SK-N-MC (cell line): Measurements from ENCODE around the gene CDC42EP4.

Experiments used
- DNase-seq: peaks from one replicate; pipeline ENCODE4 v3.0.0-alpha.2; 2011; ENCODE audit warnings: low read depth, low spot score
- H3K27ac ChIP-seq: fragments of 200-600 bp; sonication (generic); 2 replicates; pipeline ENCODE4 v1.5.1; 2016; ENCODE audit warnings: mixed run types
- H3K36me3 ChIP-seq: fragments of 200-600 bp; sonication (generic); 2 replicates; pipeline ENCODE4 v1.6.1; 2017; ENCODE audit warnings: antibody characterized with exemption, low read length, mixed read lengths; ENCODE audit not compliant: insufficient read depth
- H3K4me3 ChIP-seq: fragments of 200-600 bp; sonication (generic); 2 replicates; pipeline ENCODE4 v1.5.1; 2016
- H3K9ac ChIP-seq: fragments of 200-600 bp; sonication (generic); 2 replicates; pipeline ENCODE4 v1.8.0; 2017; ENCODE audit warnings: mixed run types, mixed read lengths; ENCODE audit not compliant: insufficient read length
- H3K9me3 ChIP-seq: fragments of 200-600 bp; sonication (generic); 2 replicates; pipeline ENCODE4 v1.6.1; 2017; ENCODE audit warnings: low read depth, mild to moderate bottlenecking, antibody characterized with exemption, low read length, moderate library complexity, mixed read lengths
- EZH2 ChIP-seq: fragments of 200-600 bp; sonication (generic); IDR thresholded peaks from one replicate; pipeline ENCODE4 v1.6.1; 2017; ENCODE audit warnings: antibody characterized with exemption
- FOXP2 ChIP-seq: optimal IDR thresholded peaks from 2 replicates; pipeline ENCODE3; 2011; ENCODE audit warnings: mild to moderate bottlenecking, moderate library complexity; ENCODE audit not compliant: insufficient read depth; ENCODE audit errors: extremely low read length, control extremely low read depth
- POLR2AphosphoS5 ChIP-seq: IDR thresholded peaks from 2 replicates; pipeline ENCODE4 v1.6.1; 2012; ENCODE audit warnings: mild to moderate bottlenecking, low read depth, low read length, borderline replicate concordance

CDC42EP4 gene

DNA sequence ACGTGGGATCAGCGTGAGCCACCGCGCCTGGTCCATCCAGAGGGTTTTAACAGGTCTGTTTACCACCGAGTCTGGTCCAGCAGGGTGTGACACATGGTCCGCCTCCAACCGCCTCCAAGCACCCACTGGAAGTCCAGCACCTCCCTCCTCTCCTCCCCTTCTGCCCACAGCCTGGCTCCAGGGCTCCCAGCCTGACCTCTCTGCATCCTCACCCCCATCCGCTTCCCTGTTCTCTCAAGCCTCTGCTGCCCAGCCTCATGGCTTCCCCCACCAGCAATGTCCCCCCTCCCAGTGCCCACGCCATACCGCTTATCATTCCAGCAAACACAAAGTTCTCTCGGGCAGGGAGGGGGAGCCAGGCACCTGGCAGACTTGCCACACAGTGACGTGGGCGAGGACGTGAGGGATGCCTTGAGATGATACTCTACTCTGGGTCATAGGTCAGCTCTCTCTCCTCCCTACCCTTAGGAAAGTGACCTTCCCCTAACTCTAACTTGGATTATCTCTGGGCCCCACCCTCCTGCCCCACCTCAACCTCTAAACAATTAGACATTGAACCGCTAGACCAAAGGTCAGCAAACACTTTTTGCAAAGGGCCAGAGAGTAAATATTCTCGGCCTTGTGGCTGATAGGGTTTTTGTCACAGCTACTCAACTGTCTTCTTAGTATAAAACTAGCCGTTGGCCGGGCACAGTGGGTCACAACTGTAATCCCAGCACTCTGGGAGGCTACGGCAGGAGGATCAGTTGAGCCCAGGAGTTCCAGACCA lies 23.1 kb downstream of the CDC42EP4 start:
- TF ChIP-seq POLR2AphosphoS5 (no peak), FOXP2 (no peak), EZH2 (no peak)
- DNase-seq: no peak
- Histone ChIP-seq H3K27ac (no peak overlapping the region), H3K9ac (no peak overlapping the region), H3K4me3 (no peak overlapping the region), H3K36me3 (no peaks in the 10 kb centered on the region; the same call in 1 of the 2 replicates), H3K9me3 (no peaks in the 10 kb centered on the region)

DNA sequence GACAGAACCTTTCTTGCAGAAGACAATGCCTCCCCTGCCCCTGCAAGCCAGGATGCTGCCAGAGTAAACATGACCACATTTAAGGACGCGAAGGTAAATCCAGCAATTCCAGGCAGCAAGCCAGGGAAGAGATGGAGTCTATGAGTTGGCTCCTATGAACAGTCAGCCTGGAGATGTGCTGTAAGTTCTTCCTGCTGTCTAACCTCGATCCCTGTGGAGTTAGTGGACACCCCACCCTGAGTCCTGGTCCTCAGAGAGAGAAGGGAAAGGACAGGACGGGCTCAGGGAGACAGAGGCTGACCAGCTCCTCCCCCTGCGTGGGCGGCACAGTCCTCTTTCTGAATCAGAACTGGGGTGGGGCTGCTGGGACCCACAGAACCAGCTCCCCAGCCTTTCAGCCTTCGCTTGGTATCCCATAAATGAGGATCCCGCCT lies 24.9 kb downstream of the CDC42EP4 start:
- no peak overlapping the region for H3K9ac ChIP-seq
- no peak for TF ChIP-seq FOXP2
- no peak for TF ChIP-seq EZH2
- no peak for TF ChIP-seq POLR2AphosphoS5

GRCh38 chr17:73285916-73286862 lies 25.6 kb downstream of the CDC42EP4 start:
- no peak overlapping the region for H3K4me3 ChIP-seq
- no peak for TF ChIP-seq FOXP2
- no peak for TF ChIP-seq POLR2AphosphoS5
- TF ChIP-seq EZH2: no peak
- H3K9ac ChIP-seq: no peak overlapping the region
- no peak overlapping the region for H3K27ac ChIP-seq
- H3K9me3 ChIP-seq: no peaks in the 10 kb centered on the region
- no peaks in the 10 kb centered on the region; the same call in 1 of the 2 replicates for H3K36me3 ChIP-seq
- no peak for DNase-seq

More for the DNA sequence above, 24.9 kb downstream of the CDC42EP4 start:
- Histone ChIP-seq H3K27ac (no peak overlapping the region), H3K4me3 (no peak overlapping the region), H3K36me3 (no peaks in the 10 kb centered on the region; the same call in 1 of the 2 replicates), H3K9me3 (no peaks in the 10 kb centered on the region)
- DNase-seq: no peak

DNA sequence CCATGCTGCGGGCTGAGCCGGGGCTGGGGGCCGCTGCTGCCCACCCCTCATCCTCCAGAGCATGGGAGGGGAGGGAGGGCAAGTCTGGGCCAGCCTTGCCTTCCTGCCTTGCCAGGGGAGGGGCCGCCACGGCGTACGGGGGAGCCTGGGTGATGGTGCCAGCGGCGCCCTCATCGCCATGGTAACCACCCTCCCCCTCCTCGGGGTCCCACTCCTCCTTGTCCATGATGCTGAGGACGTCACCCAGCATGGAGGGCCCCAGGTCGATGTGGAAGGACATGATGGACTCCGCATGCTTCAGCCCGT lies 26.2 kb downstream of the CDC42EP4 start:
- H3K27ac ChIP-seq: no peak overlapping the region
- DNase-seq: no peak
- no peaks in the 10 kb centered on the region; the same call in 1 of the 2 replicates for H3K36me3 ChIP-seq
- TF ChIP-seq EZH2 (no peak), POLR2AphosphoS5 (no peak), FOXP2 (no peak)
- no peak overlapping the region for H3K4me3 ChIP-seq
- H3K9ac ChIP-seq: no peak overlapping the region
- no peaks in the 10 kb centered on the region for H3K9me3 ChIP-seq

DNA sequence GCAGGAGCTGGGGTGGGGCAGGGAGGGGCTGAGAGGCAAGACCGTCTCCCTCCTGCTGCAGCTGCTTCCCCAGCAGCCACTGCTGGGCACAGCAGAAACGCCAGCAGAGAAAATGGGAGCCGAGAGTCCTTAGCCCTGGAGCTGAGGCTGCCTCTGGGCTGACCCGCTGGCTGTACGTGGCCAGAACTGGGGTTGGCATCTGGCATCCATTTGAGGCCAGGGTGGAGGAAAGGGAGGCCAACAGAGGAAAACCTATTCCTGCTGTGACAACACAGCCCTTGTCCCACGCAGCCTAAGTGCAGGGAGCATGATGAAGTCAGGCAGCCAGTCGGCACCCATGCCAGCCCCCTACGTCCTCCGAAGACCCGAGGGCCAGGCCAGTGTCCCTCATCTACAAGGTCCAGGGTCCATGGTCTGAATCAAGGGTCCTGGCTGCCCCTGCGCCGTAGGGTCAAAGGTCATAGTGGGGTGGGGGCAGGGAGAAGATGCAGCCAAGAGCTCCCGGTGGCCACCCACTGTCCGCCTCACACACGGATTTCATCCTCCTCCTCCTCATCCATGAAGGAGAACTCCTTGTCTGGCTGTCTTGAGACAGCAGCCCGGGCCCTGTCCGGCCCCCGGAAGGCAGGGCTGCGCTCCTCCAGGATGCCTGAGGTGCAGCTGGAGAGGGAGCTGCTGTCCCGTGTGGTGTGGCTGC lies 26.7 kb downstream of the CDC42EP4 start:
- Histone ChIP-seq H3K9ac (no peak overlapping the region), H3K4me3 (no peak overlapping the region), H3K36me3 (no peaks in the 10 kb centered on the region; the same call in 1 of the 2 replicates), H3K27ac (no peak overlapping the region; the same call in 1 of the 2 replicates), H3K9me3 (no peaks in the 10 kb centered on the region)
- no peak for TF ChIP-seq FOXP2
- no peak for TF ChIP-seq EZH2
- TF ChIP-seq POLR2AphosphoS5: no peak
- no peak for DNase-seq

DNA sequence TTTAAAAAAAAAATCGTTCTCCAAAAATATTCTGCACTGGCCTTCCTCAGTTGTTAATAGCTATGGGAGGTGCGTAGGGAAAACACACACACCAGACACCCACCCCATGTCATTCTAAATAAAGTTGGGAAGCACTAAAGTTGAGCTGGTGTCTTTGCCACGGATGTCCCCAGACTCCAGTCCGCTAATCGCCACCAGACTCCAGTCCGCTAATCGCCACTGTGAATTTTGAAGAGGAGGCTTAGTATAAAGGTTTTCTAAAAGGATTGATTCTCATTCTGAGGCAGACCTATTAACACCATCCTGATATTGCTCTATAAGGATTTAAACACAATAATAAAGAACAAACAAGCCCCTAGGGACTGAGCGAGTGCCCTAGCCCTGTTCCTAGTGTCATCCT lies 27.4 kb downstream of the CDC42EP4 start:
- no peak for DNase-seq
- Histone ChIP-seq H3K9ac (no peak overlapping the region), H3K27ac (peak overlapping the region; percentile 36), H3K4me3 (no peak overlapping the region), H3K36me3 (no peaks in the 10 kb centered on the region; the same call in 1 of the 2 replicates), H3K9me3 (no peaks in the 10 kb centered on the region)
- no peak for TF ChIP-seq POLR2AphosphoS5
- TF ChIP-seq EZH2: no peak
- TF ChIP-seq FOXP2: no peak

DNA sequence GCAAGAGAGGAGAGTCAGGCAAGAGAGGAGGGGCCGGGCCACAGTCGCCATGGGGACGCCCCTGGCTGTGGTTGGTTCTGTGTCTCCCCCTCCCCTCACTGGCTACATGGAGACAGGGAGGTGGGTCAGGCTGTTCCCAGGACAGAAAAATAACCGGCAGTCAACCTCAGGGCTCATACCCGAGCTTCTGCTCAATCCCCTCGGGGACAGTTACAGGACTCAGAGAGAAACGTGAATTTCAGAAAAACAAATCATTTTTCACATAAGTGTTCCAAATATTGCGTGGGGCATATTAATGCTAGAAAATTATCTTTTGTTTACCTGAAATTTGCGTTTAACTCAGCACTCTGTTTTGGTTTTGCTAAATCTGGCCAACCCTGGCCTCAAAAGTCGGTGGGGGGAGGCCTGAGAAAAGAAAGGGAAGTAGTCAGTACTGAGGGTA lies 27.9 kb downstream of the CDC42EP4 start:
- no peaks in the 10 kb centered on the region; the same call in 1 of the 2 replicates for H3K36me3 ChIP-seq
- peak overlapping the region; percentile 6; the same call in 1 of the 2 replicates for H3K4me3 ChIP-seq
- H3K27ac ChIP-seq: peak overlapping the region; percentile 78; the same call in 1 of the 2 replicates
- no peak for DNase-seq
- no peaks in the 10 kb centered on the region for H3K9me3 ChIP-seq
- H3K9ac ChIP-seq: no peak overlapping the region
- no peak for TF ChIP-seq POLR2AphosphoS5
- TF ChIP-seq FOXP2: no peak
- TF ChIP-seq EZH2: no peak
